Sigmoid colon (tissue), 7 donors: ENCODE measurements around the gene KAT2A. TPM values are rescaled to one million over a fixed set of nuclear protein-coding genes. Genes with fewer than 3 reads are reported as not detected.

Experiments
- DNase-seq: peaks from one replicate; pipeline ENCODE4 v3.0.0-alpha.2; 2019
- H3K27ac ChIP-seq, 4 donors: fragments of 200-600 bp; sonication (generic); one replicate each; pipeline ENCODE4 v1.5.1; 2016 to 2019; ENCODE audit warnings: mild to moderate bottlenecking in 1 of 4
- H3K27me3 ChIP-seq, 3 donors: fragments of 200-600 bp; sonication (generic); one replicate each; pipeline ENCODE4 v1.5.1; 2019; ENCODE audit warnings: mild to moderate bottlenecking in 1 of 3
- H3K36me3 ChIP-seq, 4 donors: fragments of 200-600 bp; sonication (generic); one replicate each; pipeline ENCODE4 v1.5.1; 2016 to 2019
- H3K4me1 ChIP-seq, 4 donors: fragments of 200-600 bp; sonication (generic); one replicate each; pipeline ENCODE4 v1.5.1; 2017 to 2019
- H3K4me3 ChIP-seq, 4 donors: fragments of 200-600 bp; sonication (generic); one replicate each; pipeline ENCODE4 v1.5.1; 2017 to 2019; ENCODE audit warnings: mild to moderate bottlenecking in 2 of 4, moderate library complexity in 1 of 4
- H3K9me3 ChIP-seq, 4 donors: fragments of 200-600 bp in 3 of 4; sonication (generic) in 3 of 4; one replicate each; pipeline versions ENCODE4 v1.5.1 to v1.6.1; 2013 to 2019
- EP300 ChIP-seq, 4 donors: sonication (generic); formaldehyde crosslinking; IDR thresholded peaks; one replicate each; pipeline ENCODE4 v1.6.1; 2017; ENCODE audit warnings: antibody characterized with exemption in 4 of 4
- POLR2A ChIP-seq, 2 donors: fragments of 450-650 bp; IDR thresholded peaks; one replicate each; pipeline ENCODE4 v1.6.1; 2016; ENCODE audit warnings: antibody characterized with exemption in 2 of 2, mild to moderate bottlenecking in 2 of 2, moderate library complexity in 2 of 2
- POLR2AphosphoS5 ChIP-seq, 4 donors: sonication (generic); formaldehyde crosslinking; IDR thresholded peaks; one replicate each; pipeline ENCODE4 v1.6.1; 2017; ENCODE audit warnings: antibody characterized with exemption in 4 of 4
- WGBS, 2 donors: extraction: QIAGEN DNeasy Blood & Tissue Kit; methylation state at CpG; one replicate each; pipeline ENCODE4 v1.1.7; 2013; 5-methylcytosine and 5-hydroxymethylcytosine counted together
- intact Hi-C: fragments of 100-400 bp; cut with DNase I; formaldehyde crosslinking; loops from one replicate; pipeline ENCODE4 v1.15.1; 2023
- polyA plus RNA-seq, 3 donors: library from polyadenylated mRNA; stranded (reverse); fragments of 200-250 nt; gene quantifications; one replicate each; pipeline ENCODE4 v1.2.3, GENCODE V29; 2013
- total RNA-seq, 4 donors: library from RNA; depleted of rRNA; stranded (reverse); fragments of >200 nt; gene quantifications; one replicate each; pipeline ENCODE4 v1.1.0, GENCODE V29; 2016
- TF ChIP-seq, protein P1 (sequence below), 4 experiments: fragments of 450-650 bp in 3 of 4; fragments of 200-600 bp in 1 of 4; IDR thresholded peaks; one replicate each; pipeline ENCODE4 v1.5.1; 2016 to 2019; ENCODE audit warnings: antibody characterized with exemption in 4 of 4, mild to moderate bottlenecking in 3 of 4, moderate library complexity in 2 of 4
- donor health status: healthy with polysubstance abuse.
- donor health status: Bipolar disorder and iron deficiency.
- donor health status: healthy.

KAT2A gene
- total and polyA plus RNA-seq, 7 donors, result 6.9 to 95.8 (median 20.4) TPM

DNA sequence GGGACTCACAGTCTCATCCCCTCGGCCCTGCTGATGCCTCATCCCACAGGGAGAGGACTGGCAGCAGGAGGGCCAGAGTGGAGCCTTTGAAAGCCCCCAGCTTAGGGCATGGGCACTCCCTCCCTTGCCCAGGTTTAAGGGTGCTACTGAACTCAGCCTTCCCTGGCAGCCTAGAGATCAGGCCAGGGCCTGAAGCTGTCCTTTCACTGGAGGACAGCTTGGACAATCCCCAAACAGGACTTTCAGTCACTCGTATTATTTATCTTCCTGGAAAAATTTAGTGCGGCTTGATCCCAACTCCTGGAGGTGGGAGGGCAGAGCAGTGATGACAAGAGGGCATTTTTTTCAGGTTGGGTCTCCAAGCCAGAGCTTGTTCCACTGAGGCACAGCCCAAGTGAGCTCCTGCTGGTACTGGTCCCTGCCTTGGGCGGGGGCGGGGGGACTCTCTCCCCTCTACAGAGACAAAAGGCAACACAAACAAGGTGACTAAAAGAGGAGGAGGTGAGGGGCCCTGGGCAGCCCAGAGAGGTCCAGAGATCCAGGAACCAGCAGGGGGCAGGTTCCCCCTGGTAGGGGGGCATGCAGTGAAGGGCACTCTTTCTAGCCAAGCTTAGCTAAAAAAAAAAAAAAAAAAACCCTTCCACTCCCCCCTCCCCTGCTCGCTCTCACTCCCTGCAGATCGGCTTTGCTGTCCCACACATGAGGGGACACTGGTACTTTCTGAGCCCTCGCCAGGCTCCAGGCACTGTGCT, 24.6 kb downstream of the KAT2A start:
- Histone ChIP-seq H3K27me3 (peaks cover 12 to 42% (median 28%) of the 10 kb centered on the region in 3 donors), H3K4me3 (no peak overlapping the region), H3K27ac (no peak overlapping the region), H3K9me3 (no peaks in the 10 kb centered on the region), H3K4me1 (peaks cover 0 to 9% (median 8%) of the 10 kb centered on the region in 4 donors), H3K36me3 (no peaks in the 10 kb centered on the region)
- intact Hi-C loops, result no loop called here
- DNase-seq, result no peak
- WGBS, 2 donors, result 65 to 79% methylated on average over 8 of the region's 8 CpGs
- TF ChIP-seq EP300 (IDR thresholded peaks at IDR 0.05) (no peak), POLR2A (IDR thresholded peaks at IDR 0.05) (no peak), POLR2AphosphoS5 (IDR thresholded peaks at IDR 0.05) (no peak)
- TF ChIP-seq, protein P1, sequence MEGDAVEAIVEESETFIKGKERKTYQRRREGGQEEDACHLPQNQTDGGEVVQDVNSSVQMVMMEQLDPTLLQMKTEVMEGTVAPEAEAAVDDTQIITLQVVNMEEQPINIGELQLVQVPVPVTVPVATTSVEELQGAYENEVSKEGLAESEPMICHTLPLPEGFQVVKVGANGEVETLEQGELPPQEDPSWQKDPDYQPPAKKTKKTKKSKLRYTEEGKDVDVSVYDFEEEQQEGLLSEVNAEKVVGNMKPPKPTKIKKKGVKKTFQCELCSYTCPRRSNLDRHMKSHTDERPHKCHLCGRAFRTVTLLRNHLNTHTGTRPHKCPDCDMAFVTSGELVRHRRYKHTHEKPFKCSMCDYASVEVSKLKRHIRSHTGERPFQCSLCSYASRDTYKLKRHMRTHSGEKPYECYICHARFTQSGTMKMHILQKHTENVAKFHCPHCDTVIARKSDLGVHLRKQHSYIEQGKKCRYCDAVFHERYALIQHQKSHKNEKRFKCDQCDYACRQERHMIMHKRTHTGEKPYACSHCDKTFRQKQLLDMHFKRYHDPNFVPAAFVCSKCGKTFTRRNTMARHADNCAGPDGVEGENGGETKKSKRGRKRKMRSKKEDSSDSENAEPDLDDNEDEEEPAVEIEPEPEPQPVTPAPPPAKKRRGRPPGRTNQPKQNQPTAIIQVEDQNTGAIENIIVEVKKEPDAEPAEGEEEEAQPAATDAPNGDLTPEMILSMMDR (IDR thresholded peaks at IDR 0.05), result no peak

DNA sequence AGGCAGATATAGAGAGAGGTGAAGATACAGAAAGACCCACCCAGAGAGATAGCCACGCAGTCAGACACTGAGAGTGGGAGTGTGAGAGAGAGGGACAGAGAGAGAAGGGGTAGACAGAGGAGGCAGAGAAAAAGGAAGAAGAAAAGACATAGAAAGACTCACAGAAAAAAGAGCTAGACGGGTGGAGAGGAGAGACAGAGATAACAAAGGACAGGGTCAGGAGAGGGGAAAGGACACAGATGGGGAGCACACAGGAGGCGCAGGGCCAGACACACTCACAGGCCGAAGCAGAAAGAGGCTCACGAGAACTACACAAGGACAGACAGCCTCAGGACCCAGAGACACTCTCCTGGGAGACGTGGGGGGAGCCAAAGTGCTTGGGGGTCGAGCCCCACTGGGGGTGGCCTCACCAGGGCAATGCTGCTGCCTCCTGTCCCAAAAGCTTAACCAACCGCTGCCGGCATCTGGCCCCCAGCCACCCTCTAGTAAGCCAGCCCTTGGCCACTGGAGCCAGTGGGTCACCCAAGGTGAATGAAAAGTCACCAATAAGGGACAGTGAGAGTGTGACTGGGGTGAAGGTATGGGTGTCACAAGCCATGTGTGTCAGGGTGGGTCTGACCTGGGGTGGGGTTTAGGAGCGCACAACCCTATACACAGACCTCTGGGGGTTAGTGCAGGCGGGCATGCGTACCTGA, 26.6 kb downstream of the KAT2A start:
- Histone ChIP-seq H3K4me3 (no peak overlapping the region), H3K4me1 (peaks cover 0 to 9% (median 7%) of the 10 kb centered on the region in 4 donors), H3K27me3 (peaks cover 12 to 42% (median 28%) of the 10 kb centered on the region in 3 donors), H3K9me3 (no peaks in the 10 kb centered on the region), H3K36me3 (no peaks in the 10 kb centered on the region), H3K27ac (no peak overlapping the region)
- no peak for TF ChIP-seq POLR2AphosphoS5 (IDR thresholded peaks at IDR 0.05)
- TF ChIP-seq, protein P1 (IDR thresholded peaks at IDR 0.05), result no peak
- TF ChIP-seq POLR2A (IDR thresholded peaks at IDR 0.05), result no peak
- no peak for DNase-seq
- intact Hi-C loops, result no loop called here
- WGBS, 2 donors, result 89 to 90% methylated on average over 12 of the region's 12 CpGs

DNA sequence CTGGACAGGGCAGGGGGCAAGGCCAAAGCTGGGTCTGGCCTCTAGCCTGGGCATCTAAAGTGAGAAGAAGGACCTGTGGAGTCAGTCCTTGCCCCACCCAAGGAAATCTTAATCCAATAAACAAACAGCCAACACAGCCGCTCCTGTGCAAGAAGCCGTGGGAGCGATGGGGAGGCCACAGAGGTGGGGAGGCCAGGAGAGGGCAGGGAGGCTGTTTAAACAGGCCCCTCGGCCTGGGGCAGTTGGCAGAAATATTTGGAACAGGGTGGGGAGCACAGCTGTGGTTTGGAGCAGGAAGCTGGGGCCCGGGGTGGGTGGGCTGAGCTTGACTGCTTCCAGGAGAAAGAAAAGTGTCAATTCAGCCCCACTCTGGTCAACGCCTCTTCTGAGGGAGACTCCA, 28.2 kb downstream of the KAT2A start:
- Histone ChIP-seq H3K4me3 (no peak overlapping the region), H3K4me1 (peaks cover 0 to 2% (median under 1%) of the 10 kb centered on the region in 4 donors), H3K27ac (no peak overlapping the region), H3K9me3 (no peaks in the 10 kb centered on the region), H3K27me3 (peaks cover 12 to 46% (median 21%) of the 10 kb centered on the region in 3 donors), H3K36me3 (no peaks in the 10 kb centered on the region)
- no peak for DNase-seq
- intact Hi-C loops, result no loop called here
- 37 to 57% methylated on average over 6 of the region's 6 CpGs for WGBS, 2 donors
- TF ChIP-seq POLR2AphosphoS5 (IDR thresholded peaks at IDR 0.05) (no peak), EP300 (IDR thresholded peaks at IDR 0.05) (no peak), POLR2A (IDR thresholded peaks at IDR 0.05) (no peak)
- TF ChIP-seq, protein P1 (IDR thresholded peaks at IDR 0.05), result no peak

DNA sequence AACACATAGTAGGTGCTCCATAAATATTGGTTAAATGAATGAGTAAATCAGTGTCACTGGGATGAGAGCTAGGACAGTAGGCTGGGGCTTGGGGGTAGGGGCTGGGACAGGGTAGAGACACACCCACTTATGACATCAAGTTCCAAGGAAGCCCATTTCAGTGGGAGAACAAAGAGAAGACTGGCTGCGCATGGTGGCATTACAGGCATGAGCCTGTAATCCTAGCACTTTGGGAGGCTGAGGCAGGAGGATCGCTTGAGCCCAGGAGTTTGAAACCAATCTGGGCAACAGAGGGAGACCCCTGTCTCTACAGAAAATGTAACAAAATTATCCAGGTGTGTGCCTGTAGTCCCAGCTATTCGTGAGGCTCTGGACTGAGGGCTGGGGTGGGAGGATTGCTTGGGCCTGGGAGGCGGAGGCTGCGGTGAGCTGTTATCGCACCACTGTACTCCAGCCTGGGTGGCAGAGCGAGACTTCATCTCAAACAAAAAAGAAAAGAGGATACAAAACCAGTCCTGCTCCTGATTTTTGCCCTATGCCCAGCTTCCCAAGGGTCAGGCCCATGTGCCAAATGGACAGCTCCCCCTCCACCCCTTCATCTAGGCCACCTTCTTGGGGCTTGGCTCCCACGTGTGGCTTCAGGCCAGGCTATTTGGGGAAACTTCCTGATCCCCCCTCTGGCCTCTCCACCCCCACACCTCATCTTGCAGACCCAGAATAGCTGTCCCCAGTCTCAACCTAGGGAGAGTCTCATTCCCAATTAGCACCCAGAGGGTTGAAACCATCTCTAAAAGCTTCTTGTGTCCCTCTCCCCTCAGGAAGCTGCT, 30.0 kb downstream of the KAT2A start:
- 87 to 91% methylated on average over 8 of the region's 8 CpGs for WGBS, 2 donors
- peaks cover 2 to 28% (median 4%) of the 10 kb centered on the region in 3 donors for H3K27me3 ChIP-seq
- no peak overlapping the region for H3K4me3 ChIP-seq
- H3K27ac ChIP-seq, result no peak overlapping the region
- TF ChIP-seq, protein P1 (IDR thresholded peaks at IDR 0.05), result no peak
- TF ChIP-seq EP300 (IDR thresholded peaks at IDR 0.05), result no peak
- no peaks in the 10 kb centered on the region for H3K9me3 ChIP-seq
- H3K36me3 ChIP-seq, result no peaks in the 10 kb centered on the region
- no peaks in the 10 kb centered on the region for H3K4me1 ChIP-seq
- DNase-seq, result no peak
- intact Hi-C loops, result no loop called here
